CD14-positive monocyte (primary cell): ENCODE data around the gene RNGTT. TPM values are rescaled to one million over a fixed set of nuclear protein-coding genes. Genes with fewer than 3 reads are reported as not detected.

Experiments
- DNase-seq, 3 donors: peaks; one replicate each; pipeline ENCODE4 v3.0.0-alpha.2; 2011 to 2022
- H2AFZ ChIP-seq: 2 replicates; pipeline ENCODE4 v1.6.0; 2012; ENCODE audit warnings: mild to moderate bottlenecking, low read depth, low read length, inconsistent platforms; ENCODE audit not compliant: insufficient read depth, poor library complexity, severe bottlenecking
- H3K27ac ChIP-seq, 2 donors: 1 replicate in 1 of 2; 2 replicates in 1 of 2; pipeline ENCODE4 v1.5.1; 2012 to 2013; ENCODE audit warnings: low read length in 2 of 2, control low read depth in 1 of 2, inconsistent platforms in 1 of 2, low read depth in 1 of 2, mild to moderate bottlenecking in 1 of 2
- H3K27me3 ChIP-seq, 2 donors: one replicate each; pipeline versions ENCODE4 v1.6.0 to v1.6.1; 2011 to 2013; ENCODE audit warnings: low read length in 2 of 2; ENCODE audit not compliant: control insufficient read depth in 2 of 2, insufficient read depth in 2 of 2
- H3K36me3 ChIP-seq, 2 donors: replicated peaks in 1 of 2; 1 replicate in 1 of 2; 2 replicates in 1 of 2; pipeline versions ENCODE4 v1.5.1 to v1.6.1; 2012 to 2013; ENCODE audit warnings: low read length in 2 of 2, control low read depth in 1 of 2, inconsistent platforms in 1 of 2, mild to moderate bottlenecking in 1 of 2; ENCODE audit not compliant: insufficient read depth in 2 of 2, control insufficient read depth in 1 of 2
- H3K4me1 ChIP-seq, 2 donors: 1 replicate in 1 of 2; 2 replicates in 1 of 2; pipeline versions ENCODE4 v1.5.1 to v1.6.1; 2012 to 2013; ENCODE audit warnings: low read length in 2 of 2, control low read depth in 1 of 2, inconsistent platforms in 1 of 2, mild to moderate bottlenecking in 1 of 2, moderate library complexity in 1 of 2; ENCODE audit not compliant: insufficient read depth in 2 of 2, control insufficient read depth in 1 of 2
- H3K4me2 ChIP-seq: replicated peaks from 2 replicates; pipeline ENCODE3; 2012; ENCODE audit warnings: low read length, moderate library complexity, mild to moderate bottlenecking; ENCODE audit not compliant: poor library complexity, severe bottlenecking; ENCODE audit errors: extremely low read depth
- H3K4me3 ChIP-seq, 3 experiments: fragments of 200-600 bp in 1 of 3; sonication (generic) in 1 of 3; replicated peaks in 1 of 3; 1 replicate in 2 of 3; 2 replicates in 1 of 3; pipeline ENCODE4 v1.5.1; 2011 to 2013; ENCODE audit warnings: low read length in 3 of 3, mild to moderate bottlenecking in 3 of 3, control low read depth in 2 of 3, low read depth in 2 of 3, inconsistent platforms in 1 of 3, moderate library complexity in 1 of 3
- H3K79me2 ChIP-seq: 2 replicates; pipeline ENCODE4 v1.6.0; 2012; ENCODE audit warnings: mild to moderate bottlenecking, control low read depth, inconsistent platforms, low read length, moderate library complexity; ENCODE audit not compliant: insufficient read depth
- H3K9ac ChIP-seq: 2 replicates; pipeline ENCODE4 v1.6.0; 2017; ENCODE audit warnings: low read length, mild to moderate bottlenecking; ENCODE audit not compliant: insufficient read depth, poor library complexity, severe bottlenecking
- H3K9me3 ChIP-seq, 2 donors: replicated peaks in 1 of 2; 1 replicate in 1 of 2; 2 replicates in 1 of 2; pipeline versions ENCODE4 v1.5.1 to v1.6.1; 2012 to 2013; ENCODE audit warnings: low read length in 2 of 2, control low read depth in 1 of 2; ENCODE audit not compliant: control insufficient read depth in 1 of 2, insufficient read depth in 1 of 2
- H4K20me1 ChIP-seq: 2 replicates; pipeline ENCODE4 v1.6.0; 2012; ENCODE audit warnings: mild to moderate bottlenecking, low read length, control low read depth, moderate library complexity; ENCODE audit not compliant: insufficient read depth
- H3K27ac Mint-ChIP-seq, 7 donors: one replicate each; pipeline ENCODE4 v1.8.0; 2020; ENCODE audit warnings: mild to moderate bottlenecking in 7 of 7, mixed read lengths in 7 of 7, moderate library complexity in 6 of 7, inconsistent platforms in 2 of 7
- H3K27me3 Mint-ChIP-seq, 3 donors: one replicate each; pipeline ENCODE4 v1.8.0; 2021 to 2022; ENCODE audit warnings: low read depth in 3 of 3, mild to moderate bottlenecking in 3 of 3, mixed read lengths in 3 of 3, moderate library complexity in 3 of 3, inconsistent platforms in 1 of 3
- H3K36me3 Mint-ChIP-seq, 2 donors: one replicate each; pipeline ENCODE4 v1.8.0; 2020; ENCODE audit warnings: mixed read lengths in 2 of 2, inconsistent platforms in 1 of 2, mild to moderate bottlenecking in 1 of 2
- H3K4me1 Mint-ChIP-seq: one replicate; pipeline ENCODE4 v1.8.0; 2020; ENCODE audit warnings: mild to moderate bottlenecking, mixed read lengths
- H3K4me3 Mint-ChIP-seq, 2 donors: one replicate each; pipeline ENCODE4 v1.8.0; 2020; ENCODE audit warnings: mild to moderate bottlenecking in 2 of 2, mixed read lengths in 2 of 2, moderate library complexity in 1 of 2
- H3K9me3 Mint-ChIP-seq, 7 donors: one replicate each; pipeline ENCODE4 v1.8.0; 2020 to 2022; ENCODE audit warnings: mixed read lengths in 7 of 7, mild to moderate bottlenecking in 6 of 7, moderate library complexity in 6 of 7, inconsistent platforms in 2 of 7
- CTCF ChIP-seq: fragments of 200-600 bp; IDR thresholded peaks from one replicate; pipeline ENCODE4 v1.8.0; 2022; ENCODE audit warnings: antibody characterized with exemption, mild to moderate bottlenecking
- WGBS: methylation state at CpG from one replicate; pipeline ENCODE4 v1.1.5; 2013; ENCODE audit warnings: missing lambda C conversion rate; ENCODE audit not compliant: insufficient coverage; 5-methylcytosine and 5-hydroxymethylcytosine counted together
- intact Hi-C, 2 donors: fragments of 100-400 bp; cut with micrococcal nuclease; formaldehyde crosslinking; loops; one replicate each; pipeline versions ENCODE4 v1.15.0 to v1.15.1; 2023
- polyA plus RNA-seq, 3 donors: library from polyadenylated mRNA; depleted of rRNA in 1 of 3; unstranded in 2 of 3; stranded (reverse) in 1 of 3; fragments of 300-500 nt in 2 of 3; fragments of >200 nt in 1 of 3; fragmentation: Illumina TruSeq in 2 of 3; gene quantifications; 1 replicate in 2 of 3; 2 replicates in 1 of 3; pipeline ENCODE4 v1.2.3, GENCODE V29; 2012 to 2021

The RNGTT gene
- polyA plus RNA-seq, 3 donors = 2.3 to 8.6 (median 5.8) TPM

DNA sequence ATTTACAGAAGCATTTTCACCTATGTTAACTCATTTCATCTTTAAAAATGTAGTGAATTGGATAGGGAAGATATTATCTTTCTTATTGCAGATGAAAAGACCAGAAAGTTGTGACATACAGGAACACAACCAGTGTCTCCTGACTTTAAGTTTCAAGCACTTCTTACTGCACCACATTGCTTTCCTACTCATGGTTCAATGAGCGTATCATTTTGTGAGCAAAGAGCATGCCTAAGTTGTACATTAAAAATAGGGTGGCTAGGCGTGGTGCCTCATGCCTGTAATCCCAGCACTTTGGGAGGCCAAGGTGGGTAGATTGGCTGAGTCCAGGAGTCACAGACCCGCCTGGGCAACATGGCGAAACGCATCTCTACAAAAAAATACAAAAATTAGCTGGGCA, 21.2 kb upstream of the RNGTT start:
- H3K36me3 ChIP-seq = no peaks in the 10 kb centered on the region
- H2AFZ ChIP-seq = no peak overlapping the region
- Mint-ChIP-seq H3K4me3 (no peak overlapping the region), H3K27ac (no peak overlapping the region), H3K27me3 (peaks cover 0 to 1% (median 0%) of the 10 kb centered on the region in 3 donors), H3K4me1 (peaks cover 3% of the 10 kb centered on the region), H3K36me3 (no peaks in the 10 kb centered on the region), H3K9me3 (no peaks in the 10 kb centered on the region)
- no peaks in the 10 kb centered on the region for H3K9me3 ChIP-seq
- no peaks in the 10 kb centered on the region for H3K79me2 ChIP-seq
- H3K4me3 ChIP-seq = no peak overlapping the region
- no peak overlapping the region for H3K4me2 ChIP-seq
- no peak overlapping the region for H3K27ac ChIP-seq
- H4K20me1 ChIP-seq = no peaks in the 10 kb centered on the region
- H3K4me1 ChIP-seq = peaks cover 0 to 3% of the 10 kb centered on the region in 2 donors
- no peak for TF ChIP-seq CTCF
- no peaks in the 10 kb centered on the region for H3K27me3 ChIP-seq
- intact Hi-C loops = loop anchor here (5.0 to 10.0 kb wide), 3 partner anchors 90 to 258 kb away; partner anchors contain the start of gene PM20D2 (in 1 of the 2)
- H3K9ac ChIP-seq = no peak overlapping the region
- no CpG with 5 or more reads among the region's 5 CpGs for WGBS
- DNase-seq = no peak

DNA sequence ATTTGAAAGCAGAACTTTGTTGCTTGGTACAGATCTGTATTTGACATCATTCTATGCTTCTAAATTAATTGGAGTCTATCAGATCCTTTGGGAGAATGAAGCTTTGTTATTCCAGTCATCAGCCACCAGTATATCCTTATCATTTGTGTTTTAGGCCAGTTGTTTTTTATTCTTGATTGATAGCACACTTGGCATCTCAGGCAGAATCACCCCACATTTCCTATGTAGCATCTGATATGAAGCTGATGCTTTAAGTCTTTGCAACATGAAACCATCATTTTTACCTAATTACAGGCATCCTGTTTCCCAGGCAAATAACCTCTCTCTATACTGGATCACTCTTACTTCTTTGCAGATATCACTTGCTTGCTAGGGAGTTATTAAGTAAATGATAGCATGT, 20.7 kb upstream of the RNGTT start:
- Histone ChIP-seq H3K4me1 (peaks cover 0 to 3% of the 10 kb centered on the region in 2 donors), H3K79me2 (no peaks in the 10 kb centered on the region), H3K27me3 (no peaks in the 10 kb centered on the region), H3K36me3 (no peaks in the 10 kb centered on the region), H3K9me3 (no peaks in the 10 kb centered on the region), H2AFZ (no peak overlapping the region), H4K20me1 (no peaks in the 10 kb centered on the region), H3K4me2 (no peak overlapping the region), H3K27ac (no peak overlapping the region), H3K9ac (no peak overlapping the region), H3K4me3 (no peak overlapping the region)
- Mint-ChIP-seq H3K36me3 (no peaks in the 10 kb centered on the region), H3K27me3 (peaks cover 0 to 1% (median 0%) of the 10 kb centered on the region in 3 donors), H3K4me1 (peaks cover 3% of the 10 kb centered on the region), H3K9me3 (no peaks in the 10 kb centered on the region), H3K27ac (no peak overlapping the region), H3K4me3 (no peak overlapping the region)
- no peak for TF ChIP-seq CTCF
- DNase-seq = no peak
- intact Hi-C loops = loop anchor here (5.0 to 10.0 kb wide), 3 partner anchors 91 to 258 kb away; partner anchors contain the start of gene PM20D2 (in 1 of the 2)
